ENCODE data around the gene IL1RL2.

- TF ChIP-seq CTCF (conservative IDR thresholded peaks at IDR 0.05 in 1 of 2, IDR thresholded peaks at IDR 0.05 in 1 of 2; ENCODE audit: low read depth in 1 of 2, low read length in 2 of 2) (no peak), EZH2 (IDR thresholded peaks at IDR 0.05; ENCODE audit: low read length, missing control alignments) (no peak)
These were observed 37.0 kb upstream of the IL1RL2 start for GRCh38 chr2:102149644-102150455.

Data from fibroblast of lung (primary cell).